ENCODE data around the gene RHCG. TPM values are rescaled to one million over a fixed set of nuclear protein-coding genes. Genes with fewer than 3 reads are reported as not detected.

Gene RHCG
- total and polyA plus RNA-seq, 2 of the 4 experiments (the other 2 are of a cell fraction): not detected

- Histone ChIP-seq H3K27ac (ENCODE audit: insufficient read depth, low read length) (no peak overlapping the region), H4K8ac (ENCODE audit: low read depth in 2 of 2, low read length in 2 of 2) (no peak overlapping the region), H2AK5ac (ENCODE audit: low read depth, low read length) (no peak overlapping the region), H3K9ac (ENCODE audit: low read depth, low read length) (no peak overlapping the region), H3K18ac (ENCODE audit: low read depth, low read length) (no peak overlapping the region), H2AFZ (replicated peaks; ENCODE audit: low read length, poor library complexity) (no peak overlapping the region), H3K14ac (replicated peaks; ENCODE audit: low read depth, low read length) (no peak overlapping the region), H4K5ac (ENCODE audit: low read depth, low read length) (no peak overlapping the region), H2BK20ac (ENCODE audit: low read depth, low read length) (no peak overlapping the region), H2BK15ac (ENCODE audit: low read depth, low read length) (no peak overlapping the region), H2BK120ac (ENCODE audit: low read depth, low read length) (no peak overlapping the region), H2BK5ac (ENCODE audit: low read depth, low read length, poor library complexity, severe bottlenecking) (no peak overlapping the region), H3K9me3 (ENCODE audit: control insufficient read depth, insufficient read depth, low read length) (no peaks in the 10 kb centered on the region), H3K36me3 (ENCODE audit: control insufficient read depth, insufficient read depth, low read length) (no peaks in the 10 kb centered on the region), H3K27me3 (ENCODE audit: control insufficient read depth, insufficient read depth, low read length) (peaks cover 56% of the 10 kb centered on the region), H4K91ac (ENCODE audit: insufficient read depth, low read depth, low read length) (no peak overlapping the region), H3K4ac (ENCODE audit: low read depth, low read length) (no peak overlapping the region), H3K4me3 (ENCODE audit: insufficient read depth, low read depth, low read length) (no peak overlapping the region), H3K79me1 (ENCODE audit: low read depth in 1 of 2, low read length in 2 of 2) (no peaks in the 10 kb centered on the region), H3K23ac (ENCODE audit: low read depth, low read length) (no peak overlapping the region), H3K56ac (ENCODE audit: extremely low read depth, insufficient read depth, low read length) (no peak overlapping the region), H4K20me1 (ENCODE audit: insufficient read depth, low read length) (no peaks in the 10 kb centered on the region; the same call in 1 of the 2 replicates), H3K4me1 (ENCODE audit: control insufficient read depth, insufficient read depth, low read length) (no peaks in the 10 kb centered on the region), H3K4me2 (ENCODE audit: low read depth, low read length) (no peak overlapping the region), H2AK9ac (replicated peaks; ENCODE audit: low read depth, low read length, poor library complexity) (no peak overlapping the region), H3K9me1 (ENCODE audit: insufficient read depth, low read length) (no peaks in the 10 kb centered on the region)
- no peak for DNase-seq
- intact Hi-C loops (cut with micrococcal nuclease): no loop called here
- dilution Hi-C loops (cut with HindIII; ENCODE audit: low sequenced_read_pairs, unreplicated experiment): no loop called here
- ATAC-seq (ENCODE audit: low read depth): no peak
- WGBS, 2 experiments (ENCODE audit: extremely low coverage in 2 of 2, insufficient read length in 1 of 2): no CpG with 5 or more reads among the region's 3 CpGs
- in situ Hi-C loops (cut with MboI; ENCODE audit: low sequenced_read_pairs): no loop called here
- BruUV-seq (replicated peaks): no TSS peak
- POLR2A ChIA-PET (ENCODE audit: unreplicated experiment): no interaction called here
- CTCF ChIA-PET: interaction anchor here (1.0 to 1.4 kb wide), 2 partner anchors 8 to 11 kb away, joined by 3 read pairs; no protein-coding TSS in a partner anchor
- no peak for TF ChIP-seq RAD21 (IDR thresholded peaks at IDR 0.05; ENCODE audit: low read length)
- no peak for TF ChIP-seq CHD1 (IDR thresholded peaks at IDR 0.05; ENCODE audit: low read depth, low read length)
- TF ChIP-seq RFX5 (IDR thresholded peaks at IDR 0.05; ENCODE audit: low read depth, low read length): no peak
- no peak for TF ChIP-seq SMC3 (IDR thresholded peaks at IDR 0.05; ENCODE audit: low read depth, low read length)
- no peak for TF ChIP-seq POLR2A (IDR thresholded peaks at IDR 0.05; ENCODE audit: low read depth, low read length)
- TF ChIP-seq BHLHE40 (IDR thresholded peaks at IDR 0.05; ENCODE audit: low read depth, low read length): no peak
These were observed 55.0 kb downstream of the RHCG start for GRCh38 chr15:89441295-89441812.
